Upper lobe of left lung (tissue), 6 donors: ENCODE results near the gene SSTR3. TPM values are rescaled to one million over a fixed set of nuclear protein-coding genes. Genes with fewer than 3 reads are reported as not detected.
A peak's percentile ranks its signal among the peaks of the same experiment; 100 is the strongest.

Experiments used
- ATAC-seq, 2 donors: fragments of 200-7000 bp; cut with Tn5 transposase; one replicate each; pipeline ENCODE4 v1.9.1; 2022; ENCODE audit warnings: mild to moderate bottlenecking in 2 of 2, moderate library complexity in 2 of 2; ENCODE audit not compliant: low FRiP score in 2 of 2
- DNase-seq, 2 donors: peaks; one replicate each; pipeline ENCODE4 v3.0.0-alpha.2; 2019 to 2020
- H3K27ac ChIP-seq, 4 donors: fragments of 200-600 bp; sonication (generic); one replicate each; pipeline ENCODE4 v1.5.1; 2016 to 2019
- H3K27me3 ChIP-seq, 4 donors: fragments of 200-600 bp; sonication (generic); one replicate each; pipeline ENCODE4 v1.5.1; 2017 to 2019
- H3K36me3 ChIP-seq, 4 donors: fragments of 200-600 bp; sonication (generic); one replicate each; pipeline ENCODE4 v1.5.1; 2016 to 2019
- H3K4me1 ChIP-seq, 4 donors: fragments of 200-600 bp; sonication (generic); one replicate each; pipeline ENCODE4 v1.5.1; 2018 to 2019
- H3K4me3 ChIP-seq, 4 donors: fragments of 200-600 bp; sonication (generic); one replicate each; pipeline ENCODE4 v1.5.1; 2017 to 2019; ENCODE audit warnings: mild to moderate bottlenecking in 2 of 4, moderate library complexity in 1 of 4
- H3K9me3 ChIP-seq, 4 donors: fragments of 200-600 bp; sonication (generic); one replicate each; pipeline ENCODE4 v1.5.1; 2018 to 2019
- CTCF ChIP-seq, 6 experiments: fragments of 450-650 bp in 4 of 6; fragments of 200-600 bp in 2 of 6; sonication (generic) in 2 of 6; IDR thresholded peaks; one replicate each; pipeline ENCODE4 v1.5.1; 2016 to 2019; ENCODE audit warnings: antibody characterized with exemption in 6 of 6
- EP300 ChIP-seq, 4 donors: sonication (generic); formaldehyde crosslinking; IDR thresholded peaks; one replicate each; pipeline ENCODE4 v1.5.1; 2017; ENCODE audit warnings: antibody characterized with exemption in 4 of 4, control low read depth in 2 of 4
- POLR2A ChIP-seq, 4 donors: fragments of 450-650 bp; IDR thresholded peaks; one replicate each; pipeline ENCODE4 v1.5.1; 2016 to 2017; ENCODE audit warnings: antibody characterized with exemption in 4 of 4, mild to moderate bottlenecking in 2 of 4
- POLR2AphosphoS5 ChIP-seq, 2 donors: sonication (generic); formaldehyde crosslinking; IDR thresholded peaks; one replicate each; pipeline ENCODE4 v1.5.1; 2017; ENCODE audit warnings: antibody characterized with exemption in 2 of 2
- WGBS, 2 donors: methylation state at CpG; one replicate each; pipeline ENCODE4 v1.1.5; 2017 to 2018; 5-methylcytosine and 5-hydroxymethylcytosine counted together
- total RNA-seq, 6 donors: library from RNA; depleted of rRNA in 4 of 6; stranded (reverse); fragments of >200 nt in 4 of 6; gene quantifications; one replicate each; pipeline versions ENCODE4 v1.1.0 to v1.2.1, GENCODE V29; 2016 to 2021
- donor health status: DM: no; HTN: no; CAD: no; lungs with moderate emphysema.
- donor health status: DM: no; HTN: yes; CAD: no; lungs with severe emphysema.

Gene SSTR3
- total RNA-seq, 6 donors from 2014 or later = 0.06 to 0.13 TPM; not detected in 4

GRCh38 chr22:37258753-37259401 lies 46.6 kb upstream of the SSTR3 start:
- peaks cover 4 to 9% (median 6%) of the 10 kb centered on the region in 4 donors for H3K4me1 ChIP-seq
- H3K27me3 ChIP-seq = peaks cover 0 to 5% (median 0%) of the 10 kb centered on the region in 4 donors
- no peak overlapping the region for H3K27ac ChIP-seq
- no peak for TF ChIP-seq EP300 (IDR thresholded peaks at IDR 0.05)
- TF ChIP-seq CTCF (IDR thresholded peaks at IDR 0.05) = no peak
- no peak for TF ChIP-seq POLR2AphosphoS5 (IDR thresholded peaks at IDR 0.05)
- no peak for TF ChIP-seq POLR2A (IDR thresholded peaks at IDR 0.05)
- H3K9me3 ChIP-seq = peaks cover 0 to 5% (median under 1%) of the 10 kb centered on the region in 4 donors
- no peak for ATAC-seq
- no peak for DNase-seq
- 65 to 67% methylated on average over 13 to 14 of the region's 14 CpGs for WGBS, 2 donors
- H3K4me3 ChIP-seq = no peak overlapping the region
- no peaks in the 10 kb centered on the region for H3K36me3 ChIP-seq

GRCh38 chr22:37258005-37258752 lies 45.9 kb upstream of the SSTR3 start:
- no peaks in the 10 kb centered on the region for H3K9me3 ChIP-seq
- ATAC-seq = no peak
- WGBS, 2 donors = 77 to 79% methylated on average over 9 of the region's 9 CpGs
- TF ChIP-seq POLR2A (IDR thresholded peaks at IDR 0.05) (no peak), CTCF (IDR thresholded peaks at IDR 0.05) (no peak), POLR2AphosphoS5 (IDR thresholded peaks at IDR 0.05) (no peak), EP300 (IDR thresholded peaks at IDR 0.05) (no peak)
- H3K27ac ChIP-seq = no peak overlapping the region
- DNase-seq = no peak
- peaks cover 4 to 9% (median 6%) of the 10 kb centered on the region in 4 donors for H3K4me1 ChIP-seq
- peaks cover 0 to 5% (median 0%) of the 10 kb centered on the region in 4 donors for H3K27me3 ChIP-seq
- H3K36me3 ChIP-seq = no peaks in the 10 kb centered on the region
- no peak overlapping the region for H3K4me3 ChIP-seq

- 66 to 69% methylated on average over 10 of the region's 10 CpGs for WGBS, 2 donors
- ATAC-seq = peak in 1 of 2 donors; percentile 50
- Histone ChIP-seq H3K36me3 (no peaks in the 10 kb centered on the region), H3K4me1 (peaks cover 4 to 9% (median 6%) of the 10 kb centered on the region in 4 donors), H3K4me3 (no peak overlapping the region), H3K27ac (no peak overlapping the region), H3K27me3 (peaks cover 0 to 5% (median 0%) of the 10 kb centered on the region in 4 donors), H3K9me3 (no peaks in the 10 kb centered on the region)
- TF ChIP-seq POLR2AphosphoS5 (IDR thresholded peaks at IDR 0.05) (no peak), POLR2A (IDR thresholded peaks at IDR 0.05) (no peak), EP300 (IDR thresholded peaks at IDR 0.05) (no peak), CTCF (IDR thresholded peaks at IDR 0.05) (no peak)
- no peak for DNase-seq
These were observed 43.9 kb upstream of the SSTR3 start for GRCh38 chr22:37256075-37256726.

GRCh38 chr22:37255558-37256006 lies 43.3 kb upstream of the SSTR3 start:
- H3K27me3 ChIP-seq = peaks cover 0 to 5% (median 0%) of the 10 kb centered on the region in 4 donors
- no peaks in the 10 kb centered on the region for H3K9me3 ChIP-seq
- ATAC-seq (no peak), DNase-seq (no peak)
- no peak overlapping the region for H3K27ac ChIP-seq
- H3K4me1 ChIP-seq = peaks cover 0 to 6% (median 4%) of the 10 kb centered on the region in 4 donors
- TF ChIP-seq POLR2A (IDR thresholded peaks at IDR 0.05) (no peak), CTCF (IDR thresholded peaks at IDR 0.05) (no peak), POLR2AphosphoS5 (IDR thresholded peaks at IDR 0.05) (no peak), EP300 (IDR thresholded peaks at IDR 0.05) (no peak)
- no peaks in the 10 kb centered on the region for H3K36me3 ChIP-seq
- no peak overlapping the region for H3K4me3 ChIP-seq
